K562 (cell line): ENCODE measurements around the gene PUDP. TPM values are rescaled to one million over a fixed set of nuclear protein-coding genes. Genes with fewer than 3 reads are reported as not detected.

Source experiments
- ATAC-seq: fragments of 200-7000 bp; cut with Tn5 transposase; 3 replicates; pipeline ENCODE4 v1.9.1; 2020; ENCODE audit warnings: moderate library complexity
- BruUV-seq: library from RNA; stranded (reverse); fragments of 400-500 nt; replicated peaks from 2 replicates; lab custom pipeline; 2021; lab: Mats Ljungman, UMichigan
- CTCF ChIA-PET: fragments of 300-600 bp; formaldehyde crosslinking; extraction: SDS; loops from one replicate; lab custom pipeline; 2021; ENCODE audit warnings: low intra/inter-chr PET ratio; lab: Yijun Ruan, JAX
- POLR2A ChIA-PET: fragments of 300-600, 350-650 bp; sonication (Branson Sonifier 250); formaldehyde crosslinking; extraction: SDS; loops from one replicate; lab custom pipeline; 2021; ENCODE audit warnings: antibody characterized with exemption, inconsistent platforms; lab: Yijun Ruan, JAX
- DNase-seq, 4 experiments: peaks; one replicate each; pipeline versions ENCODE4 v3.0.0 to v3.0.0-alpha.2; 2011 to 2018; ENCODE audit warnings: low spot score in 3 of 4, mixed read lengths in 3 of 4; ENCODE audit errors: extremely low read depth in 1 of 4
- FAIRE-seq: peaks from 2 replicates; lab custom pipeline; 2011; peaks lifted over from hg19 to GRCh38; lab: Jason Lieb, UNC
- H2AFZ ChIP-seq: 2 replicates; pipeline ENCODE4 v1.6.0; 2011; ENCODE audit warnings: low read depth, low read length, control low read depth, inconsistent platforms
- H3K27ac ChIP-seq: fragments of 200-600 bp; 3 replicates; pipeline ENCODE4 v1.8.0; 2011; ENCODE audit warnings: low read depth, mild to moderate bottlenecking, control low read depth, inconsistent platforms, low read length, moderate library complexity, mixed read lengths; ENCODE audit errors: extremely low read depth
- H3K27me3 ChIP-seq, 2 experiments: fragments of 300-600 bp in 1 of 2; 2 replicates in 1 of 2; 3 replicates in 1 of 2; pipeline versions ENCODE4 v1.6.0 to v1.8.0; 2011; ENCODE audit warnings: inconsistent platforms in 2 of 2, low read length in 2 of 2, mild to moderate bottlenecking in 1 of 2, mixed read lengths in 1 of 2, moderate library complexity in 1 of 2; ENCODE audit not compliant: control insufficient read depth in 2 of 2, insufficient read depth in 2 of 2
- H3K36me3 ChIP-seq: fragments of 300-600 bp; 3 replicates; pipeline ENCODE4 v1.8.0; 2011; ENCODE audit warnings: mild to moderate bottlenecking, low read length, inconsistent platforms; ENCODE audit not compliant: control insufficient read depth, insufficient read depth
- H3K4me1 ChIP-seq, 2 experiments: fragments of 200-600 bp in 1 of 2; replicated peaks in 1 of 2; 2 replicates in 1 of 2; 3 replicates in 1 of 2; pipeline versions ENCODE4 v1.5.1 to v1.8.0; 2011; ENCODE audit warnings: inconsistent platforms in 2 of 2, low read length in 2 of 2, mild to moderate bottlenecking in 1 of 2, mixed read lengths in 1 of 2, moderate library complexity in 1 of 2; ENCODE audit not compliant: control insufficient read depth in 2 of 2, insufficient read depth in 2 of 2
- H3K4me2 ChIP-seq: 2 replicates; pipeline ENCODE4 v1.6.1; 2011; ENCODE audit warnings: low read length, control low read depth, inconsistent platforms, mixed read lengths; ENCODE audit not compliant: insufficient read depth
- H3K4me3 ChIP-seq: fragments of 200-600 bp; sonication (generic), shearing (Covaris generic); 2 replicates; pipeline ENCODE4 v1.5.1; 2016; ENCODE audit warnings: control low read depth, inconsistent platforms
- H3K79me2 ChIP-seq: fragments of 200-600 bp; 3 replicates; pipeline ENCODE4 v1.8.0; 2011; ENCODE audit warnings: low read length, inconsistent platforms; ENCODE audit not compliant: control insufficient read depth, insufficient read depth
- H3K9ac ChIP-seq, 2 experiments: 2 replicates each; pipeline versions ENCODE4 v1.6.0 to v1.6.1; 2011; ENCODE audit warnings: low read depth in 2 of 2, low read length in 2 of 2, control low read depth in 1 of 2, inconsistent platforms in 1 of 2, mild to moderate bottlenecking in 1 of 2, mixed read lengths in 1 of 2; ENCODE audit not compliant: insufficient read depth in 1 of 2
- H3K9me1 ChIP-seq: one replicate; pipeline ENCODE4 v1.6.0; 2011; ENCODE audit warnings: inconsistent platforms, mild to moderate bottlenecking, low read length, moderate library complexity; ENCODE audit not compliant: control insufficient read depth, insufficient read depth
- H3K9me3 ChIP-seq: replicated peaks from 2 replicates; pipeline ENCODE4 v1.5.1; 2011; ENCODE audit warnings: low read depth, low read length, inconsistent platforms; ENCODE audit not compliant: control insufficient read depth, insufficient read depth
- H4K20me1 ChIP-seq: replicated peaks from 2 replicates; pipeline ENCODE4 v1.6.1; 2011; ENCODE audit warnings: low read length, inconsistent platforms, mixed read lengths; ENCODE audit not compliant: control insufficient read depth, insufficient read depth
- C11orf30 ChIP-seq: fragments of 450-650 bp; IDR thresholded peaks from 2 replicates; pipeline ENCODE4 v1.6.1; 2016; ENCODE audit warnings: low read depth, mild to moderate bottlenecking
- CBFA2T3 ChIP-seq: fragments of 450-650 bp; IDR thresholded peaks from 2 replicates; pipeline ENCODE4 v1.6.1; 2017
- EP300 ChIP-seq: IDR thresholded peaks from 2 replicates; pipeline ENCODE4 v1.6.1; 2012; ENCODE audit warnings: low read length, improper control_type of control experiment
- JUND ChIP-seq, 2 experiments: IDR thresholded peaks; 2 replicates in 1 of 2; 3 replicates in 1 of 2; pipeline ENCODE4 v1.6.1; 2011; ENCODE audit warnings: borderline replicate concordance in 2 of 2, low read depth in 2 of 2, low read length in 2 of 2, improper control_type of control experiment in 1 of 2, missing biosample characterization in 1 of 2, missing genetic modification characterization in 1 of 2, missing genetic modification reagents in 1 of 2
- MIER1 ChIP-seq: fragments of 450-650 bp; IDR thresholded peaks from 2 replicates; pipeline ENCODE4 v1.6.1; 2016; ENCODE audit warnings: antibody characterized with exemption, mild to moderate bottlenecking, low read depth
- MYC ChIP-seq, 2 experiments: fragments of 250-450 bp in 1 of 2; sonication (Bioruptor Pico) in 1 of 2; IDR thresholded peaks; 2 replicates each; pipeline versions ENCODE4 v1.5.1 to v1.6.1; 2012 to 2021; ENCODE audit warnings: low read depth in 2 of 2, borderline replicate concordance in 1 of 2, improper control_type of control experiment in 1 of 2, low read length in 1 of 2, mild to moderate bottlenecking in 1 of 2, moderate library complexity in 1 of 2
- NFE2 ChIP-seq: IDR thresholded peaks from 2 replicates; pipeline ENCODE4 v1.6.1; 2014; ENCODE audit warnings: antibody characterized with exemption, low read depth
- RAD21 ChIP-seq, 2 experiments: fragments of 250-450 bp in 1 of 2; fragments of 450-650 bp in 1 of 2; sonication (Bioruptor Pico) in 1 of 2; formaldehyde crosslinking in 1 of 2; IDR thresholded peaks in 1 of 2; conservative IDR thresholded peaks in 1 of 2; 2 replicates each; pipeline versions ENCODE4 v1.4.0 to v1.8.0; 2020 to 2022; ENCODE audit warnings: mild to moderate bottlenecking in 2 of 2, moderate library complexity in 1 of 2
- TEAD1 ChIP-seq, 2 experiments: fragments of 450-650 bp in 1 of 2; sonication (generic) in 1 of 2; formaldehyde crosslinking; IDR thresholded peaks; 2 replicates each; pipeline versions ENCODE4 v1.4.0 to v1.8.0; 2020 to 2022; ENCODE audit warnings: mild to moderate bottlenecking in 2 of 2, missing genetic modification reagents in 1 of 2
- ZNF316 ChIP-seq: fragments of 450-650 bp; IDR thresholded peaks from 2 replicates; pipeline ENCODE4 v1.6.1; 2016
- ZNF699 ChIP-seq: fragments of 250-450 bp; sonication (Bioruptor Pico); IDR thresholded peaks from 2 replicates; pipeline ENCODE4 v1.8.0; 2021; ENCODE audit warnings: mild to moderate bottlenecking, moderate library complexity; ENCODE audit not compliant: insufficient replicate concordance
- WGBS: fragments of 100-300 bp; shearing (Covaris generic); methylation state at CpG from one replicate; pipeline ENCODE4 v1.1.6; 2016; ENCODE audit warnings: low coverage, mixed read lengths; ENCODE audit not compliant: insufficient coverage; ENCODE audit errors: missing lambda C conversion rate; 5-methylcytosine and 5-hydroxymethylcytosine counted together
- in situ Hi-C: fragments of 300-500 bp; cut with MboI; formaldehyde crosslinking; loops from 4 replicates; pipeline ENCODE4 v1.15.0; 2018; ENCODE audit warnings: inconsistent platforms, mixed read lengths
- intact Hi-C: fragments of 100-400 bp; cut with micrococcal nuclease; formaldehyde crosslinking; loops from 2 replicates; pipeline ENCODE4 v1.14.2; 2022
- polyA plus RNA-seq, 8 experiments: library from polyadenylated mRNA; depleted of rRNA in 4 of 8; stranded (reverse) in 5 of 8; unstranded in 3 of 8; fragments of >200 nt; fragmentation: Nextera tagmentation in 2 of 8; fragmentation: Illumina TruSeq in 1 of 8; extraction: Ambion mirVana in 2 of 8; extraction: Trizol in 1 of 8; gene quantifications; 2 replicates each; pipeline versions ENCODE4 v1.2.1 to v1.2.3, GENCODE V29; 2011 to 2014; ENCODE audit warnings: inconsistent platforms in 1 of 8, missing spikeins in 1 of 8
- total RNA-seq, 7 experiments: library from RNA; depleted of rRNA in 6 of 7; stranded (reverse); fragments of >200 nt in 6 of 7; fragmentation: Illumina TruSeq in 2 of 7; extraction: Trizol in 2 of 7; gene quantifications; 2 replicates each; pipeline versions ENCODE4 v1.2.1 to v1.2.3, GENCODE V29; 2011 to 2021; ENCODE audit warnings: low replicate concordance in 1 of 7
- TF ChIP-seq, protein P1 (sequence below): sonication (generic); IDR thresholded peaks from 2 replicates; pipeline ENCODE4 v1.6.1; 2016
- TF ChIP-seq, protein P2 (sequence below): fragments of 450-650 bp; formaldehyde crosslinking; IDR thresholded peaks from 2 replicates; pipeline ENCODE4 v1.4.0; 2020; ENCODE audit warnings: mild to moderate bottlenecking, moderate library complexity
- TF ChIP-seq, protein P3 (sequence below), 2 experiments: fragments of 450-650 bp; conservative IDR thresholded peaks; 2 replicates each; pipeline ENCODE4 v1.6.1; 2017; ENCODE audit warnings: mild to moderate bottlenecking in 2 of 2, moderate library complexity in 2 of 2

The PUDP gene
- total and polyA plus RNA-seq, 9 of the 15 experiments (the other 6 are each of a cell fraction or from before 2014, with no cell fraction given): 13.6 to 63.0 (median 29.2) TPM

DNA sequence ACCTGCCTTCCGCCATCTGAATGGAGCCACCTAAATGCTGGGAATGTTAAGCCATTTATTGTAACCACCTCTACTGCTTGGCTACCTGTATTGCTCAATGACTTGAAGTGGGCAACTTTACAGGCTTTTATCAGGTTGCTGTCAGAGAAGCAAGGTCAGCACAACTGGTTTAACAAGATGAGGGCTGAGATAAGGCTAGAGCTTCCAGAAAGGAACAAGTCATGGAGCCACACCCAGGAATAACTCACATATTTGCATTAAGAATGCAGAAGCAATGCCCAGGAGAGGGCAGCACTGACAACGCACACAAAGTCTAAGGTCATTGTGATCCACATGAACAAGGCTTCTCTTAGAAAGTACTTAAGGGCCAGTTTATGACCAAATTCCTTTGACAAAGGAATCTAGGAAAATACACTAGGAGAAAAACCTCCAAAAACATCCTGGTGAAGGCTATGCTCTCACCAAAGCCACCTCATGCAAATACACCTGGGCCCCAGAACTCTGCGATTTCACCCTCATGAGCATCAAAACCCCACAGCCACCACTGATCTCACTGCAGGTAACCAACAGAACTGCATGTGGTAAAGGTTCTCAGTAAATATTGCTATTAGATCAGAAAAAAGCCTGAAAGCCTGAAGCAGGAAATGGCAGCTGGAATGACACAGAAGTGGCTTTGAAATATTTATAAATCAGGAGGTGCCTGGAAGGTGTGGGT lies 15.5 kb downstream of the PUDP start:
- no peaks in the 10 kb centered on the region for H4K20me1 ChIP-seq
- no TSS peak for BruUV-seq
- CTCF ChIA-PET: no interaction called here
- in situ Hi-C loops (no loop called here), intact Hi-C loops (loop anchor here (1.0 kb wide), 1 partner anchor 39 kb away; no protein-coding TSS in a partner anchor)
- peak; percentile 54 to 87 (median 64) for DNase-seq
- H3K9me1 ChIP-seq: peaks cover 4% of the 10 kb centered on the region
- H3K9me3 ChIP-seq: no peaks in the 10 kb centered on the region
- WGBS: 60% methylated on average over 3 of the region's 3 CpGs
- peaks cover 72% of the 10 kb centered on the region for H3K79me2 ChIP-seq
- POLR2A ChIA-PET: interaction anchor here (1.7 kb wide), 1 partner anchor 14 kb away, joined by 5 read pairs; no protein-coding TSS in a partner anchor
- H3K9ac ChIP-seq: peak overlapping the region; percentile 62 to 73; a peak in 3 of 4 replicates
- peak overlapping the region; percentile 79 for H2AFZ ChIP-seq
- no peak overlapping the region for H3K4me3 ChIP-seq
- FAIRE-seq: peak; percentile 90
- H3K4me1 ChIP-seq: peaks cover 13 to 24% of the 10 kb centered on the region in 2 experiments; a peak in 4 of 5 replicates
- peak overlapping the region; percentile 76; the same call in 1 of the 2 replicates for H3K4me2 ChIP-seq
- H3K27me3 ChIP-seq: no peaks in the 10 kb centered on the region
- peaks cover 7% of the 10 kb centered on the region; the same call in 1 of the 3 replicates for H3K36me3 ChIP-seq
- ATAC-seq: peak; percentile 96
- peak overlapping the region; percentile 81 for H3K27ac ChIP-seq
- TF ChIP-seq JUND (IDR thresholded peaks at IDR 0.05; ENCODE audit: borderline replicate concordance, low read depth, low read length) (peak; percentile 32; the same call in 1 of the 2 replicates), JUND (tag; IDR thresholded peaks at IDR 0.05; ENCODE audit: borderline replicate concordance, low read depth, low read length) (peak; percentile 36; the same call in 1 of the 3 replicates), MYC (IDR thresholded peaks at IDR 0.05; ENCODE audit: low read depth, low read length) (0 out of 2 replicates have a peak, but pooled peaks have one; percentile 11), MYC (CRISPR knock-in tag; IDR thresholded peaks at IDR 0.05; ENCODE audit: borderline replicate concordance, low read depth) (no peak), CBFA2T3 (peak; percentile 54; the same call in 1 of the 2 replicates), RAD21 (CRISPR knock-in tag; conservative IDR thresholded peaks at IDR 0.05 in 1 of 2, IDR thresholded peaks at IDR 0.05 in 1 of 2) (peak; percentile 43 to 52), C11orf30 (peak; percentile 86), EP300 (0 out of 2 replicates have a peak, but pooled peaks have one; percentile 19), NFE2 (peak; percentile 38; the same call in 1 of the 2 replicates), MIER1 (no peak), ZNF316 (peak; percentile 93), TEAD1 (CRISPR knock-in tag; IDR thresholded peaks at IDR 0.05) (peak; percentile 20 to 62; a peak in 1 of 4 replicates), ZNF699 (CRISPR knock-in tag) (no peak)
- TF ChIP-seq, protein P1, sequence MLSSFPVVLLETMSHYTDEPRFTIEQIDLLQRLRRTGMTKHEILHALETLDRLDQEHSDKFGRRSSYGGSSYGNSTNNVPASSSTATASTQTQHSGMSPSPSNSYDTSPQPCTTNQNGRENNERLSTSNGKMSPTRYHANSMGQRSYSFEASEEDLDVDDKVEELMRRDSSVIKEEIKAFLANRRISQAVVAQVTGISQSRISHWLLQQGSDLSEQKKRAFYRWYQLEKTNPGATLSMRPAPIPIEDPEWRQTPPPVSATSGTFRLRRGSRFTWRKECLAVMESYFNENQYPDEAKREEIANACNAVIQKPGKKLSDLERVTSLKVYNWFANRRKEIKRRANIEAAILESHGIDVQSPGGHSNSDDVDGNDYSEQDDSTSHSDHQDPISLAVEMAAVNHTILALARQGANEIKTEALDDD: peak; percentile 91
- TF ChIP-seq, protein P2, sequence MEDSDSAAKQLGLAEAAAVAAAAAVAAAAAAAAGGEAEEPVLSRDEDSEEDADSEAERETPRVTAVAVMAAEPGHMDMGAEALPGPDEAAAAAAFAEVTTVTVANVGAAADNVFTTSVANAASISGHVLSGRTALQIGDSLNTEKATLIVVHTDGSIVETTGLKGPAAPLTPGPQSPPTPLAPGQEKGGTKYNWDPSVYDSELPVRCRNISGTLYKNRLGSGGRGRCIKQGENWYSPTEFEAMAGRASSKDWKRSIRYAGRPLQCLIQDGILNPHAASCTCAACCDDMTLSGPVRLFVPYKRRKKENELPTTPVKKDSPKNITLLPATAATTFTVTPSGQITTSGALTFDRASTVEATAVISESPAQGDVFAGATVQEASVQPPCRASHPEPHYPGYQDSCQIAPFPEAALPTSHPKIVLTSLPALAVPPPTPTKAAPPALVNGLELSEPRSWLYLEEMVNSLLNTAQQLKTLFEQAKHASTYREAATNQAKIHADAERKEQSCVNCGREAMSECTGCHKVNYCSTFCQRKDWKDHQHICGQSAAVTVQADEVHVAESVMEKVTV (CRISPR knock-in tag): 0 out of 2 replicates have a peak, but pooled peaks have one; percentile 7
- TF ChIP-seq, protein P3, sequence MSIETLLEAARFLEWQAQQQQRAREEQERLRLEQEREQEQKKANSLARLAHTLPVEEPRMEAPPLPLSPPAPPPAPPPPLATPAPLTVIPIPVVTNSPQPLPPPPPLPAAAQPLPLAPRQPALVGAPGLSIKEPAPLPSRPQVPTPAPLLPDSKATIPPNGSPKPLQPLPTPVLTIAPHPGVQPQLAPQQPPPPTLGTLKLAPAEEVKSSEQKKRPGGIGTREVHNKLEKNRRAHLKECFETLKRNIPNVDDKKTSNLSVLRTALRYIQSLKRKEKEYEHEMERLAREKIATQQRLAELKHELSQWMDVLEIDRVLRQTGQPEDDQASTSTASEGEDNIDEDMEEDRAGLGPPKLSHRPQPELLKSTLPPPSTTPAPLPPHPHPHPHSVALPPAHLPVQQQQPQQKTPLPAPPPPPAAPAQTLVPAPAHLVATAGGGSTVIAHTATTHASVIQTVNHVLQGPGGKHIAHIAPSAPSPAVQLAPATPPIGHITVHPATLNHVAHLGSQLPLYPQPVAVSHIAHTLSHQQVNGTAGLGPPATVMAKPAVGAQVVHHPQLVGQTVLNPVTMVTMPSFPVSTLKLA (conservative IDR thresholded peaks at IDR 0.05): 0 out of 4 replicates have a peak, but pooled peaks of 1 of the 2 experiments have one; percentile 6
